Fibroblast of villous mesenchyme (primary cell): ENCODE data around the gene FEZF2. TPM values are rescaled to one million over a fixed set of nuclear protein-coding genes. Genes with fewer than 3 reads are reported as not detected.

ENCODE experiments used
- DNase-seq: peaks from one replicate; pipeline ENCODE4 v3.0.0-alpha.2; 2010; ENCODE audit warnings: low read depth
- H3K4me3 ChIP-seq: 2 replicates; pipeline ENCODE4 v1.5.1; 2011; ENCODE audit warnings: low read depth, mild to moderate bottlenecking, low read length
- total RNA-seq: library from RNA; depleted of rRNA; stranded (reverse); fragments of >200 nt; gene quantifications from 2 replicates; pipeline ENCODE4 v1.2.3, GENCODE V29; 2012
- TF ChIP-seq, protein P1 (sequence below): IDR thresholded peaks from 2 replicates; pipeline ENCODE4 v1.5.1; 2012; ENCODE audit warnings: low read depth, mild to moderate bottlenecking, low read length; ENCODE audit not compliant: insufficient read depth

The FEZF2 gene
- total RNA-seq, 1 donor, result not detected

- H3K4me3 ChIP-seq, result no peak overlapping the region
- DNase-seq, result no peak
- TF ChIP-seq, protein P1, sequence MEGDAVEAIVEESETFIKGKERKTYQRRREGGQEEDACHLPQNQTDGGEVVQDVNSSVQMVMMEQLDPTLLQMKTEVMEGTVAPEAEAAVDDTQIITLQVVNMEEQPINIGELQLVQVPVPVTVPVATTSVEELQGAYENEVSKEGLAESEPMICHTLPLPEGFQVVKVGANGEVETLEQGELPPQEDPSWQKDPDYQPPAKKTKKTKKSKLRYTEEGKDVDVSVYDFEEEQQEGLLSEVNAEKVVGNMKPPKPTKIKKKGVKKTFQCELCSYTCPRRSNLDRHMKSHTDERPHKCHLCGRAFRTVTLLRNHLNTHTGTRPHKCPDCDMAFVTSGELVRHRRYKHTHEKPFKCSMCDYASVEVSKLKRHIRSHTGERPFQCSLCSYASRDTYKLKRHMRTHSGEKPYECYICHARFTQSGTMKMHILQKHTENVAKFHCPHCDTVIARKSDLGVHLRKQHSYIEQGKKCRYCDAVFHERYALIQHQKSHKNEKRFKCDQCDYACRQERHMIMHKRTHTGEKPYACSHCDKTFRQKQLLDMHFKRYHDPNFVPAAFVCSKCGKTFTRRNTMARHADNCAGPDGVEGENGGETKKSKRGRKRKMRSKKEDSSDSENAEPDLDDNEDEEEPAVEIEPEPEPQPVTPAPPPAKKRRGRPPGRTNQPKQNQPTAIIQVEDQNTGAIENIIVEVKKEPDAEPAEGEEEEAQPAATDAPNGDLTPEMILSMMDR, result no peak
These were observed 5.6 kb upstream of the FEZF2 start for GRCh38 chr3:62378921-62379320.

DNA sequence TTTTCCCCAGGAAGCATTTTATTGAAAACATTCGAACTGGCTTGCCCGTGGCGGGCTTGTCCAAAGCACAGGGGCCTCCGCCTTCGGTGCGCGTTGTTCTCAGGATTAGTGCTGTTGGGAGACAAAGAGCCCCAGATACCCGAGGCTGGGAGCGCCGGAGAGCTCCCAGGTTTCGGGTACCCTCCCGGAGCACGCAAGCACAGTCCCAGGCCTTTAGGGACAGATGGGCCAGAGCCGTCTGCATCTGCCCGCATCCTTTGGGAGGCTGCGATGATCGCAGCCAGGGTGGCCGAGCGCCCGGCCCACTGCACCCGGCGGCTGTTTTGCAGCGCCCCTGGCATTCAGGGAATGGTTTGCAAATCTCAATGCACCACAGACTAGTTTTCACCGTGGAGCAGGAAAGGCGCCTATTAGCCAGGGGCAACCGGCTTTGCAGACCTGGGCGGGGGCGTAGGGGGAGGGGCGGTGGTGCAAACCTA lies 5.0 kb upstream of the FEZF2 start:
- TF ChIP-seq, protein P1, result no peak
- H3K4me3 ChIP-seq, result no peak overlapping the region
- DNase-seq, result no peak

- TF ChIP-seq, protein P1, result no peak
- H3K4me3 ChIP-seq, result no peak overlapping the region
- no peak for DNase-seq
These were observed 3.8 kb upstream of the FEZF2 start for GRCh38 chr3:62376906-62377877.

GRCh38 chr3:62376454-62376720 lies 3.0 kb upstream of the FEZF2 start:
- no peak for DNase-seq

DNA sequence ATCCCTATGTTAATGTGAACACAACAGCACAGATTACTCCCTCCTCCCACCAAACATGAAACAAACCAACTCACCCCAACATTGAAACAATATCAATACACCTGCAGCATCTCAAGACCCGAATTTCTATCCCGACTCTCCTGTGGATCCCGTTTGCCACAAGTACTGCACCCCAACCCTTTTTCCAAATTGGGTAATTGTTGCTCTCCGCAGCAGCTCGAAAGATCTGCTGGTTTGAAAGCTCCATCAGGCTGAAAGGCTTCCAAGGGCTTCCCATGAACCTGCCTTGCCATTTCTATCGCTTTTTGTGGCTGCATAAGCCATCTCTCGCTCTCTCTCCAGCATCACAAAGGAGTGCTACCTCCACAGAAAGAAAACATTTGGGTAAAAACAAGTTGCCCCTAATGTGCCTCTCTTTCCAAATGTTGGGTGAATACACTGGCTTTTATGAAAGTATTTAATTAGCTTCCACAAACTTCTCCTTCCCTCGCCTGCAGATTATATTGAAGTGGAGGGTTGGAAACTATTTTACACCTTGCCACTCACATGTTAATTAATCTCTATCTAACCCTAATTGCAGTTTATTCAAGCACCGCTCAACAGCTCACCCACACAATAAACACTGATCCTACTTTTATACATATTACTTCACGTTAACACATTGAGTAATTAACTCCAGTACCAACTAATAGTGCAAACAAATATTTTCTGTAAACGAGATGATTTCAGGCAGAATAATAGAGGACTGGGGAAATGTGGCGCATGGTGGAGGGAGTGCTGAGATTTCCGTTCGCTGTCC lies 2.5 kb upstream of the FEZF2 start:
- DNase-seq, result no peak
- TF ChIP-seq, protein P1, result no peak
- no peak overlapping the region for H3K4me3 ChIP-seq

More at GRCh38 chr3:62376454-62376720, 3.0 kb upstream of the FEZF2 start:
- TF ChIP-seq, protein P1, result no peak
- H3K4me3 ChIP-seq, result no peak overlapping the region

- peak; percentile 3 for DNase-seq
- TF ChIP-seq, protein P1, result no peak
- H3K4me3 ChIP-seq, result no peak overlapping the region
These were observed 1.2 kb upstream of the FEZF2 start for GRCh38 chr3:62374341-62375218.
